GM15510 (cell line): Measurements from ENCODE around the gene ZNF608.
A peak's percentile ranks its signal among the peaks of the same experiment; 100 is the strongest.

ENCODE experiments used
- POLR2A ChIP-seq: IDR thresholded peaks from 3 replicates; pipeline ENCODE4 v1.6.1; 2011; ENCODE audit warnings: borderline replicate concordance; ENCODE audit not compliant: insufficient read length; ENCODE audit errors: extremely low read depth

Gene ZNF608

DNA sequence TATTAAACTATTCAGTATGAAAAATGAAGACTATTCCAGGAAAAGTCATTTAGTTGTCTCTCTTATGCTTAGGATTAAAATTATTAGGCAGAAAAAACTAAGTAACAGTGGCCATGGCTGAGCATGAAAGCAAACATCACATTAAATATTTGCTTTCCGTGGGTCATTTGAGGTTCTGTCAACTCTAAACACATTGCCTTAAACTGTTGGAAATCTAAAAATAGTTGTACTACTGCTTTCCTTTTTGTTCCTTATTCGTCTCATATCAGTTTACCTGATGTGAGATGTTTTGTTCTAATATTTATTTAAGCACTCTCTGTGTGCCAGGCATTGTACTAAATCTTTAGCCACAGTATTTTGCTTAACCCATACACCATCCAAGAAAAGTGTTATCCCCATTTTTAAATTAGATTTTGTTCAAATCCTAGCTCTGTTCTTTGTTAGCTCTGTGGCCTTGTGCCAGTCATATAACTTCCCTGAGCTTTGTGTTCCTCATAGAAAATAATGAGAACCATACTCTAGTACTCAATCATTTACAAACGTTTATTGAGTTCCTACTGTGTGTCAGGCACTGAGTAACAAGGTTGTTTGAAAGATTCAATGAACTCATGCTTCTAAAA is 18.7 kb upstream of the ZNF608 start:
- TF ChIP-seq POLR2A = no peak

DNA sequence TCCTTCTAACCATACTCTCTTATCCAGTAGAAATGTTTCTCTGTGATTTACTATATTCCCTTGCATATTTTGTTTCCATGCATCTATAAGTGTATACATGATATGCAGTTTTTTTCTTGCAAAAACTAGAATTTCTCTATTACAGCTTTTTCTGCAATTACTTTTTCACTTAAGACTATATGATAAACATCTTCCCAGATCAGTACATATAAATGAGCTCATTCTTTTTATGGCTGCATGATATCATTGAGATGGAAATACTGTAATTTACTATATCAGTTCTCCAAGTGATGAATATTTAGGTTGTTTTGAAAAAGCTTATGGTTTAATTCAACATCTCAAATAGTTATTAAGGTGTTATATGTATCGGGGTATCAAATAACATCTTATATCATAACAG is 18.1 kb upstream of the ZNF608 start:
- TF ChIP-seq POLR2A = no peak

DNA sequence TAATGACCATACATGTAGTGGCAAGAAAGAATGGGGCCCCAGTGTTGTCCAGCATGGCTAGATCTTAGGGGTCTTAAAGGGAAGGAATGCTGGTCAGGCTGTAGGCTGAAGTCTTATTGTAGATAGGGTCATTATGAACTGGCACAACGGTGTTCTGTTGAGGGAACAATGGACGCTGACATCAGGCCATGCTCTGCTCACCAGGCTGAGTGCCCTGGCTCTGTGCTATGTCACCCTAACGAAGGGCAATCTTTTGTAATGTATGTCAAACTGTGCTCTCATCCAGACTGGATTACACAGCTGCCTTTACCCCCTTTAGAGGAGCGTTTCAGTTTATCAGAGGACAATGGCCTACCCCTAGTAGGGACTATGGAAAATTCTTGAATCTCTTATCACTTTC is 14.6 kb upstream of the ZNF608 start:
- TF ChIP-seq POLR2A = no peak

DNA sequence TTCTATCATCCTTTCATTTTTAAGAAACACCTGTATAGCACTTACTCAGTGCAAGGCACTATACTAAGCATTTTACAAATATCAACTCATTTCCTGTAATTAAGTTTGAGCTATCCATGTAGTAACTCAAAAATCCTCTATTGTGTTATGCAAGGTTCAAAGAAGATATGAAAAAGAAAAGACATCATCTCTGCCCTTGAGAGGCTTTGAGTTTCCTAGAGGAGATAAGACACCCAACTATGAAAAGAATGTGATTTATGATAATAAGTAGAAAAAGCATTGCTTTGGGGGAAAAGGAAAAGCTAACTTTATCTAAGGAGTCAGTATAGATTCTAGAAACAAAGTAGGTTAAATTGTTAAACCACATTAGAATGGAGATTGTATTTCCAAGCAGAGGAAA is 14.2 kb upstream of the ZNF608 start:
- no peak for TF ChIP-seq POLR2A

DNA sequence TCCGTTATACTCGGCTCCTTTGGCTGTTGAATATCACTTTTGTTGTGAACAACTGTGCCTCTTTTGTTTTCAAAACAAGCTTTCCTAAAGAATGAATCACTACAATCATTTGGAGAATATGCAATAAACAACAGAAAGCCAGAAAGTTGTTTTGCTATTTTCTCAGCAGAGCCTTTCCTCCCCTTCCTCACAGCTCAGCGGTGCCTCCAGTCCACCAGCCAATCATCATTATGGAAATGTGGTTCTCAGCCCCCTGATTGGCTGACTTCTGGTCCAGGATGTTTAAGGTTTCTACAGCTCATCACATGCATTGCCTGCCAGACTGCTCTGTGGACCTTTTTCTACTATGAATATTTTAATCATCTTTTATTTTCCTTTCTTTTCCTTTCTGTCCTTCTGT is 9.1 kb upstream of the ZNF608 start:
- no peak for TF ChIP-seq POLR2A

DNA sequence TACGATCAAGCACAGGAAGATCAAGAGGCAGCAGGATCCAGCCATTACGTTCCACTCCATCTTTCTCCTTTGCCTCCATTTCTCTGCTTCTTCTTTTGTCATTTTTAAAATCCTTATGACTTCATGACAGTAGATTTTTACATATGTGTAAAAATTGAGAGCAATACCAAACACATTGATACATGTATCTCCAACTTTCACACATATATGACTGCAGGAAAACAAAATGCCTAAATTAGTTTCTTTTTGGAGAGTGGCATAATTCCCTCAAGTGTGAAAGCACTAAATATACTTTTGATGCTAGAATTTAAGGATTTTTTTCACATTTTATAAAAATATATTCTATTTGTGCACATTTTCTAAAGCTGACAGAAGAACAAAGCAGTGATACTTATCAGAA is 8.6 kb upstream of the ZNF608 start:
- no peak for TF ChIP-seq POLR2A

DNA sequence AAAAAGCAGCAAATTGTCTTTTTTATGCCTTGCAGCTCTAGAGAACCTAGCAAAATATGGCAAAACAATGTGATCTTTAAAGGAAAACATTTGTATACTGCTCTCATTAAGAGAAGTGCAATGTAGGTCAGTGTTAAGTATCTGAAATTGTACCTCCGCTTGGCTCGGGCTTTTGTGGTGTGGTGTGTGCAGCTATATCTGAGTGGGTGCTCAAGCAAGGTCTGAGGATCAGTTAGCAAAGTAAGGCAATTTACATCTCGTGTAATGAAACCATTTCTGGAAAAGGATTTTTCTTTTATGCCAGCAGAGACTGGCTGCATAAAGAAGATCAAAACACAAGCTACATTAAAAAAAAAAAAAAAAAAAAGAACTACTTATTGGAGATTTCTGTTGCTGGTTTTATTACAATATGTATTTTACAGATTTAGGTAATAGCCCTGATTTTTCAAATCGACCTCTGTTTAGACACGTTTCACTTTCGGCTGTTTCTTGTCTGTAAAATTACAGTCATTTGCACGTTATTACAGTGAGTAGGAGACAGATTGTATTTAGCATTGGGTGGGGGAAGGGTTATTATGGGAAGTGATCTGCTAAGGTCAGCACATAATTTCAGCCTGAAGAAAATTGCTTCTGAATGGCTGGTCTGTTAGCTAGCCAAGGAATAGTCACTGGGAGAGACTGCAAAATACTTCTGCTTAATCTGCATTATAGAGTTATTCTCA is 7.9 kb upstream of the ZNF608 start:
- no peak for TF ChIP-seq POLR2A

DNA sequence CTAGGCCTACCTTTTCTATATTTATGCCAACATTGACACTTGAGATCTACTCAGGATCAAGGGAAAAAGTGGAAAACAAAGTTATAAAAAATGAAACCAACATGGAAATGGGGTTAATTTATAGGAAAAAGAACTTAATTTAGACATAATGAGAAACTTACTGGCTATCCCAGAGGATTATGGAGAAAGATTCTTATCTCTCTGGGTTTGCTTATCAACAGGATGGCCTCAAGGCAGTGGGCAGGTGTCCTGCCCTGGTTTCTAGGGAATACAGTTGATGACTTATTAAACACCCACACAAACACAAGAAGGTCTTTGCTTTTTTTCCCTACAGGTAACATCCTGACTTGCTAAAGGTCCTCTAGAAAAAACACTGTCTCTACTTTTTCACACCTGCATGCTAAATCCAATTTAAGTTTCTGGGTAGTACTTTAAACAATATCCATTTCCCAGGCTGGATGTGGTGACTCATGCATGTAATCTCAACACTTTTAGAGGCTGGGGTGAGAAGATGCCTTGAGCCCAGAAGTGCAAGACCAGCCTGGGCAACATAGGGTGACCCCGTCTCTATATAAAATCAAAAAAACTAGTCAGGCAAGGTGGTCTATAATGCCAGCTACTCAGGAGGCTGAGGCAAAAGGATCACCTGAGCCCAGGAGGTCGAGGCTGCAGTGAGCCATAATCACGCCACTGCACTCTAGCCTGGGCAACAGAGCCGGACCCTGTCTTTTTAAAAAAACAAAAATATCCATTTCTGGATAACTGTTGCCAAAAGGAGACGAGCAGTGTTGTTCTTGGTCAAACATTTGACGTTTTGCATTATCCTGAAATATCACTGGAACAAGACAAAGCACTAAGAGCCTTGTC is 6.6 kb upstream of the ZNF608 start:
- no peak for TF ChIP-seq POLR2A

DNA sequence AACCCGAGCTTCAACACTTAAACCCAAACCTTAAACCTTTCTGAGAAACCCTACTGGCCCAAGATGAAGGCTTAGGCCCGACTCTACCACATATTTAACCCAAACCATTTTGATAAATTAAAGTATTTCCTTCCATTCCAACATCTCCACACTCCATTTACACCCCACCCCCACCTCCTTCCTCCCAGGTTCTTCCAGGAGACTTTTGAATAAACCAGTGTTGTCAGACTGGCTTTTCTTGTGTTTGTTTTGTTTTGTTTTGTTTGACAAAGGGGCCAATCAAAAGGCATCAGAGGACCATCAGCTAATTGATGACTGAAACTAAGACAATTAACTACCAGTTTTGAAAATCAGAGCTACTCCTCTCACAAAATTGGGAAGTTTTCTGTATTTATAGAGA is 4.6 kb upstream of the ZNF608 start:
- TF ChIP-seq POLR2A = no peak

DNA sequence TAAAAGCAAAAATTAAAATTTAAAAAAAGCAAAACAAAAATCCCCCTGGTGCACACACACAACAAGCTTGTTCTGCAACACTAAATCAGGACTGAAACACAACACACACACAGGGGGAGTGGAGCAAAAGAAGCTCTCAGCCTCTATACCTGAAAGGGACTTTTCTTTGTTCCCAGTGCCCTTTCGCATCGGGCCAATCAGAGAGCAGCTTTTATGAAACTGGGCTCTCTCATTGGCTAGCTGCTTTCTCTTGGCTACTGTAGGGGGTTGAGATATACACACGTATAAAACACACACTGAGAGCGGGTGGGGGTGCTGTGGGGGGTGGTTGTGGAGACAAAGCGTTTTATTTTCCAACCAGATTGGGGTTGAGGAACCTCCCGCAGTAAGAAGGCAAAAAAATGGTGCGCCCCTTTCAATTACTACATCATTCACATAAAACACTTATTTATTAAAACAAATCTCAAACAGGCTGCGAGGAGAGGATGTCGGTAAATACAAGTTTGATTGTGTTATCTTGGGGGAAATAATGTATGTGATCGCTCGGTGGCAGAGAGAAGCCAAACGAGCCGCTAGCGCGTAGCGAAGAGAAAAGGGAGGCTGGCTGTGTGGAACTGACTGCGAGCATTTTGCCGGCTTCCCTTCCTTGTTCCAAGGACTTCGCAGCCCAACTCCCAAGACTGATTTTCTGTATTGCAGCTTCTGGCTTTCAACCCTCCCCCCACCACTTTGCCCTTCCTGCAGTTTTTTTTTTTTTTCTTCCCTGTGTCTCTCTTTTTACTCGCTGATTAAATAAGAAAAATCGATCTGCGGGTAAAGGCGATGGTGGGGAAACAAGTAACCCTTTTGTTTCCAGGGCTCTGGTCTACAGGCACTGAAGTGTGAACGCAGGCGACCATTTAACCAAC is 2.5 kb upstream of the ZNF608 start:
- TF ChIP-seq POLR2A = peak; percentile 26

DNA sequence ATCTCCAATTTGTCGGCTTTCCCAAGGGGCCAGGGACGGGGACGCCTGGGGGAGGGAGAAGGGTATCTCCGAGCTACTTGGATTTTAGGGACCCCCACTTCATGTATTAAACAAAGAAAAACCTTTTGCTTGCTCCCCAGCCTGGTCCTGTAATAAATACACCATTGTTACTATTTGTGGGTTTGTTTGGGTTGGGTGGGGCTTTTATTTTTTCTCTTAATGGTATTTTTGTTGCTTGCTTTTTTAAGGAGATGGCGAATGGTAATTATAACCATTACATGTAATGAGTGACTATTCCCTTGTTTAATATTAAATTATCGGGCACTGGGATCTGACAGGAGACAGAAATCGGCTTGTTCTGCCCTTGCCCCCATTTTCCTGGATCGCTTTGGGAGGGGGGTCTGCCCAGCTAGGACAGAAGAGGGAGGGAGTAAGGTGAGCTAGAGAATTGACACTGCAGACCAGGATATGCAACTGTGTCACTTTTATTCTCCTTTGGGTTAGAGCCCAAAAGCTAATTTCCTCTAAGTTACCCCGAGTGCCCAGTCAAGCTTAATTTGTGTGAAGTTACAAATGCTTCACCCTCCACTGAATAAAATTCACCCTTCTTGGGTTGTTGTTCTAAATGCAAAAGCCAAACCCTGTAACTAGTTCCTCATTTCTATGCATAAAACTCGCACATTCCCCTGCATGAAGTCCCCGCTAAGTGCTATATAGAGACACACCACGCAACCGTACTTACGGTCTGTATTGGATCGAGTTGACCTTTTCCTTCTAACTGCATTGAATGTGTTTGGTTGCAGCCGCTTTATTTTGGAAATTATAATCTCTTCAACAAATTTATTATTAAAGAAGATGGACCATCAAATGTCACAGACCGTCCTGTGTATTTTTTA is 1.6 kb upstream of the ZNF608 start:
- TF ChIP-seq POLR2A = no peak

DNA sequence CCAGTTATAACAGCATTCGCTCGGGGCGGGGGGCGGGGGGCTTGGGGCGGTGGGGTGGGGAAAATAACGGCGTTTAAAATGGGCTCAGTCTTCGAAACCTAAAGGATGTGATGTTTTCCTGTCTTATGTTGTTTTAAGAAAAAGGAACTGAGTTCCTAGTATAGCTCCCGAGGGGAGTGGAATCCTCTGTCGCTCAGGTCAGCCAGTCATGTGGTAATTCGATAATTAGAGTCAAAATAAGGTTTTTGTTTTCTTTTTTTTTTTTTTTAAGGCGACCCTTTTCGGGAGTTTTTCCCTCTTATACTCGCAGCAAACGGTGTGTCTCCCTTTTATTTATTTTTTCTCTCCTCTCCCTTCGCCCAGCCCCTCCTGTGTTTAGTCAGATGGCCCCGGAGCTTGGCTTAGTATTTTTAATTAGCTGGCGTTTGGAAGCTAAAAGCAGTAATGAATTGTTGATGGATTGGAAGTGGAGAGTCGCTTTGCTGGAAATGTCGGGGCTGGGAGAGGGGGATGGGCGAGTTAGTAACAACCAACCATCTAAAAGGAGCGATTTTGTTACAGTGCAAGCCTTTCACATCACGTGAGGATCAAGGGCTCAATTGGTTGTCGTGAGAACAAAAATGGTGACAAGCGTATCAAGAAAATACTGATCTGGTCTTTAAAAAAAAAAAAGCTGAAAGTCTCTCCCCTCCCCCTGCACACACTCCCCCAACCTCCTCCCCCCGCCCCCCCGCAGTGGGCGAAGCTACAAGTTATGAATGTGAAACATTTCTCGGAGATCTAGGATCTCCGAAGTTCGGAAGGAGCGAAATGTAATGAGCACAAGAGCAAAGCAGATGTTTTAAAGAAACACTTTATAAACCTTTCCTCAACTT is 714 bp upstream of the ZNF608 start:
- no peak for TF ChIP-seq POLR2A

DNA sequence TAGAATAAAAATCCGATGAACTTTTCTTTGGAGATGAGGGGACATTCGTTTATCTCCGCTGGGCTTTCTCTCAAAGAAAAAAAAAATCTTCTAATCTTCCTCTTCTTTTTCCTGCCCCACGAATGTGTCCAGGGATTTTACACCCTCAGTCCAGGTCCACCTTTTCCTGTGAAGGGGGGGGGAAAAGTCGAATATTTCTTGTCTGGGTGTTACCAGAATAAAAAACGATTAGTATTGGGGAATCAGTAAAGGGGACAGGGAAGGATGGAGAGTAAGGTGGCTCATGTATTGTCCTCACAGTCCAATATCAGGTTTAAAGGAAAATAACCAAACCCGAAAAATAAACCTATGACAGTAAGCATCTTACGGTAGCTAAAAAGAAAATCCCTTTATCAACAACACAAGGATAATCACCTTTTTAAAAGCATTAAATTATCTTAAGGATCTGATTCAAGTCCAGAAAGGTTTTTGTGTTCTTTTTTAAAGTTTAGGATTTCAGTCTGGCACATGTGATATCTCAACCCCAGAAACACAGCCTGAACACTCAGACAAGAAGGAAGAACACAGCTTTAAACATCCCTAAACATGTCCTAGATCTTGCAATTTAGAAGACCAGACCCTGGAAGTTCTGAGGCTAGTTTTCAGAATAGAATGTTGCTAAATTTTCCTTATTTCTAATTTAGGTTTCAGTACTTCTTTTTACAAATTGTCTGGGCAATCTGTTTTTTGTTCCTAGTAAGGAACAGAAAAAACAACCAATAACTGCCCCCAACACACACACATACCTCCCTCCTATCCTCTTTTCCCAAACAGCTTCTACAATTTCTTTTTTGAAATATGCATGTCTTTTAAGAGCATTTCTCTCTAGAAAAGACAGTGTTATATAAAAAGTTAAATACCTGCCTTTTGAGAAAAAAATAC is 1.2 kb downstream of the ZNF608 start:
- TF ChIP-seq POLR2A = no peak
